ENCODE data around the gene FGD3. TPM values are rescaled to one million over a fixed set of nuclear protein-coding genes. Genes with fewer than 3 reads are reported as not detected.

Gene FGD3
- total RNA-seq, 1 experiment from 2014 or later, result 1.8 TPM

DNA sequence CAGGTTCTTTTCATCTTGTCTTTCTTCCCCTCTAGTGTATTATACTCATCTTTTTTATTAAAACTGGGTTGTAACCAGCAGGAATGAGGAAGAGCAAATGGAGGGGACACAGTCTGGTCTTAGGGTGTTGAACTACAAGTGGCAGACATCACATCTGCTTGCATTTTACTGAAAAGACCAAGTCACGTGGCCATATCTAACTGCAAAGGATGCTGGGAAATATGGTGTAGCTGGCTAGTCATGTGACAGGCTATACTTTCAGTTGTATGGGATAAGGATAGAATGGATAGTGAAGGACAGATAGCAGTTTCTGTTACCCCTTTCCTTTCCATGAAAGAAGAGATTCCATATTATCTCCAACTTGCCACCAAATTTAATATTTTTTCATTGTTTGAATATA is 13.0 kb upstream of the FGD3 start:
- Histone ChIP-seq H2AK5ac (ENCODE audit: insufficient read length, low read length) (no peak overlapping the region), H2BK12ac (ENCODE audit: insufficient read length, low read depth, low read length) (no peak overlapping the region), H2AFZ (ENCODE audit: low read length) (no peak overlapping the region), H3K23me2 (ENCODE audit: insufficient read length, low read depth, low read length, poor library complexity, severe bottlenecking) (no peaks in the 10 kb centered on the region), H3K9ac (ENCODE audit: extremely low read depth, insufficient read length, low read length) (no peak overlapping the region), H4K5ac (ENCODE audit: insufficient read length, low read depth, low read length) (no peak overlapping the region), H4K91ac (ENCODE audit: insufficient read length, low read depth, low read length) (no peak overlapping the region), H3K27ac (ENCODE audit: insufficient read length, low read depth, low read length) (no peak overlapping the region), H2BK5ac (ENCODE audit: insufficient read length, low read length) (no peak overlapping the region), H3K79me1 (ENCODE audit: insufficient read depth, low read depth, low read length, poor library complexity, severe bottlenecking) (no peaks in the 10 kb centered on the region), H3T11ph (ENCODE audit: low read length) (no peak overlapping the region), H3K56ac (ENCODE audit: insufficient read length, low read depth, low read length) (no peak overlapping the region), H3K4ac (ENCODE audit: low read depth, low read length) (no peak overlapping the region), H3K23ac (ENCODE audit: insufficient read length, low read depth, low read length) (no peak overlapping the region), H3K14ac (ENCODE audit: insufficient read depth, low read length) (no peak overlapping the region), H2BK15ac (ENCODE audit: low read depth, low read length) (no peak overlapping the region), H3K4me2 (ENCODE audit: insufficient read depth, insufficient read length, low read length) (no peak overlapping the region), H4K20me1 (ENCODE audit: control insufficient read depth, insufficient read depth, insufficient read length) (no peaks in the 10 kb centered on the region), H2BK20ac (ENCODE audit: low read depth, low read length, poor library complexity, severe bottlenecking) (no peak overlapping the region), H3K4me1 (ENCODE audit: insufficient read depth, low read length) (no peaks in the 10 kb centered on the region), H3K9me3 (ENCODE audit: control insufficient read depth, low read depth, low read length) (no peaks in the 10 kb centered on the region), H3K27me3 (ENCODE audit: insufficient read depth, low read length) (no peaks in the 10 kb centered on the region), H3K18ac (ENCODE audit: insufficient read length, low read depth, low read length) (no peak overlapping the region), H3K79me2 (ENCODE audit: insufficient read depth, low read length) (0 out of 2 replicates have a peak, but pooled peaks cover 1% of the 10 kb centered on the region), H2BK120ac (ENCODE audit: low read depth, low read length, poor library complexity, severe bottlenecking) (no peak overlapping the region), H4K8ac (replicated peaks; ENCODE audit: insufficient read length, low read depth, low read length) (no peak overlapping the region)
- H3K9me3 Mint-ChIP-seq, result no peaks in the 10 kb centered on the region; a peak in 1 of 5 replicates
- H3K27me3 Mint-ChIP-seq (ENCODE audit: low read depth), result peaks cover 5% of the 10 kb centered on the region
- H3K27ac Mint-ChIP-seq, result no peak overlapping the region
- H3K36me3 Mint-ChIP-seq (ENCODE audit: insufficient read depth in 1 of 3, low read depth in 3 of 3), result no peaks in the 10 kb centered on the region
- TF ChIP-seq, protein P1, sequence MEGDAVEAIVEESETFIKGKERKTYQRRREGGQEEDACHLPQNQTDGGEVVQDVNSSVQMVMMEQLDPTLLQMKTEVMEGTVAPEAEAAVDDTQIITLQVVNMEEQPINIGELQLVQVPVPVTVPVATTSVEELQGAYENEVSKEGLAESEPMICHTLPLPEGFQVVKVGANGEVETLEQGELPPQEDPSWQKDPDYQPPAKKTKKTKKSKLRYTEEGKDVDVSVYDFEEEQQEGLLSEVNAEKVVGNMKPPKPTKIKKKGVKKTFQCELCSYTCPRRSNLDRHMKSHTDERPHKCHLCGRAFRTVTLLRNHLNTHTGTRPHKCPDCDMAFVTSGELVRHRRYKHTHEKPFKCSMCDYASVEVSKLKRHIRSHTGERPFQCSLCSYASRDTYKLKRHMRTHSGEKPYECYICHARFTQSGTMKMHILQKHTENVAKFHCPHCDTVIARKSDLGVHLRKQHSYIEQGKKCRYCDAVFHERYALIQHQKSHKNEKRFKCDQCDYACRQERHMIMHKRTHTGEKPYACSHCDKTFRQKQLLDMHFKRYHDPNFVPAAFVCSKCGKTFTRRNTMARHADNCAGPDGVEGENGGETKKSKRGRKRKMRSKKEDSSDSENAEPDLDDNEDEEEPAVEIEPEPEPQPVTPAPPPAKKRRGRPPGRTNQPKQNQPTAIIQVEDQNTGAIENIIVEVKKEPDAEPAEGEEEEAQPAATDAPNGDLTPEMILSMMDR (conservative IDR thresholded peaks at IDR 0.05), result no peak
- peaks cover 0 to 2% of the 10 kb centered on the region in 2 experiments; a peak in 1 of 4 replicates for H3K4me1 Mint-ChIP-seq
- no peak overlapping the region for H3K4me3 Mint-ChIP-seq
- no CpG with 5 or more reads among the region's 1 CpG for WGBS (ENCODE audit: extremely low coverage, insufficient read length, low lambda C conversion rate)
- no peak for DNase-seq
